K562 (cell line): ENCODE data around the gene EDDM13. TPM values are rescaled to one million over a fixed set of nuclear protein-coding genes. Genes with fewer than 3 reads are reported as not detected.

Experiments used
- CBX3 ChIP-seq, 2 experiments: IDR thresholded peaks; 1 replicate in 1 of 2; 2 replicates in 1 of 2; pipeline ENCODE4 v1.6.1; 2012; ENCODE audit warnings: inconsistent platforms in 2 of 2, low read length in 2 of 2, borderline replicate concordance in 1 of 2, control low read depth in 1 of 2
- GABPA ChIP-seq: fragments of 200-800 bp; sonication (Bioruptor generic); conservative IDR thresholded peaks from 2 replicates; pipeline ENCODE4 v1.6.1; 2016; ENCODE audit warnings: low read depth, missing genetic modification characterization, missing compliant biosample characterization
- NFRKB ChIP-seq: fragments of 450-650 bp; IDR thresholded peaks from 2 replicates; pipeline ENCODE4 v1.6.1; 2016; ENCODE audit warnings: low read depth
- PHF20 ChIP-seq: fragments of 450-650 bp; IDR thresholded peaks from 2 replicates; pipeline ENCODE4 v1.6.1; 2018; ENCODE audit not compliant: partially characterized antibody
- RNF2 ChIP-seq: sonication (generic); IDR thresholded peaks from 2 replicates; pipeline ENCODE4 v1.6.1; 2016
- SMAD3 ChIP-seq: fragments of 450-650 bp; formaldehyde crosslinking; conservative IDR thresholded peaks from 2 replicates; pipeline ENCODE4 v1.4.0; 2020; ENCODE audit warnings: mild to moderate bottlenecking
- TAF7 ChIP-seq: fragments of 450-650 bp; IDR thresholded peaks from 2 replicates; pipeline ENCODE4 v1.6.1; 2016; ENCODE audit warnings: missing genetic modification characterization, missing compliant biosample characterization
- THRB ChIP-seq: fragments of 450-650 bp; formaldehyde crosslinking; conservative IDR thresholded peaks from 2 replicates; pipeline ENCODE4 v1.4.0; 2022; ENCODE audit warnings: mild to moderate bottlenecking, missing genetic modification characterization
- ZBTB26 ChIP-seq: fragments of 450-650 bp; formaldehyde crosslinking; IDR thresholded peaks from 2 replicates; pipeline ENCODE4 v1.4.0; 2022; ENCODE audit warnings: missing genetic modification characterization
- ZNF395 ChIP-seq: fragments of 200-800 bp; sonication (Bioruptor generic); IDR thresholded peaks from 2 replicates; pipeline ENCODE4 v1.6.1; 2017; ENCODE audit warnings: missing genetic modification characterization, missing compliant biosample characterization
- ZNF507 ChIP-seq: conservative IDR thresholded peaks from 2 replicates; pipeline ENCODE4 v1.6.1; 2017; ENCODE audit warnings: missing genetic modification characterization, missing compliant biosample characterization
- polyA plus RNA-seq, 8 experiments: library from polyadenylated mRNA; depleted of rRNA in 4 of 8; stranded (reverse) in 5 of 8; unstranded in 3 of 8; fragments of >200 nt; fragmentation: Nextera tagmentation in 2 of 8; fragmentation: Illumina TruSeq in 1 of 8; extraction: Ambion mirVana in 2 of 8; extraction: Trizol in 1 of 8; gene quantifications; 2 replicates each; pipeline versions ENCODE4 v1.2.1 to v1.2.3, GENCODE V29; 2011 to 2014; ENCODE audit warnings: inconsistent platforms in 1 of 8, missing spikeins in 1 of 8
- total RNA-seq, 7 experiments: library from RNA; depleted of rRNA in 6 of 7; stranded (reverse); fragments of >200 nt in 6 of 7; fragmentation: Illumina TruSeq in 2 of 7; extraction: Trizol in 2 of 7; gene quantifications; 2 replicates each; pipeline versions ENCODE4 v1.2.1 to v1.2.3, GENCODE V29; 2011 to 2021; ENCODE audit warnings: low replicate concordance in 1 of 7
- TF ChIP-seq, protein P1 (sequence below): fragments of 250-450 bp; sonication (Bioruptor Pico); IDR thresholded peaks from 2 replicates; pipeline ENCODE4 v1.4.0; 2020; ENCODE audit warnings: mild to moderate bottlenecking, moderate library complexity
- TF ChIP-seq, protein P2 (sequence below): sonication (generic); formaldehyde crosslinking; IDR thresholded peaks from 2 replicates; pipeline ENCODE4 v1.8.1; 2023; ENCODE audit warnings: mild to moderate bottlenecking, missing genetic modification reagents
- TF ChIP-seq, protein P3 (sequence below), 3 experiments: fragments of 200-800 bp in 1 of 3; fragments of 250-450 bp in 1 of 3; fragments of 450-650 bp in 1 of 3; sonication (Bioruptor Pico) in 1 of 3; sonication (Bioruptor generic) in 1 of 3; formaldehyde crosslinking in 1 of 3; IDR thresholded peaks; 2 replicates each; pipeline versions ENCODE4 v1.6.1 to v1.8.0; 2016 to 2022; ENCODE audit warnings: mild to moderate bottlenecking in 2 of 3, missing genetic modification characterization in 2 of 3, missing compliant biosample characterization in 1 of 3, moderate library complexity in 1 of 3

EDDM13 gene
- total and polyA plus RNA-seq, 9 of the 15 experiments (the other 6 are each of a cell fraction or from before 2014, with no cell fraction given) = 2.0 to 7.7 (median 4.1) TPM

DNA sequence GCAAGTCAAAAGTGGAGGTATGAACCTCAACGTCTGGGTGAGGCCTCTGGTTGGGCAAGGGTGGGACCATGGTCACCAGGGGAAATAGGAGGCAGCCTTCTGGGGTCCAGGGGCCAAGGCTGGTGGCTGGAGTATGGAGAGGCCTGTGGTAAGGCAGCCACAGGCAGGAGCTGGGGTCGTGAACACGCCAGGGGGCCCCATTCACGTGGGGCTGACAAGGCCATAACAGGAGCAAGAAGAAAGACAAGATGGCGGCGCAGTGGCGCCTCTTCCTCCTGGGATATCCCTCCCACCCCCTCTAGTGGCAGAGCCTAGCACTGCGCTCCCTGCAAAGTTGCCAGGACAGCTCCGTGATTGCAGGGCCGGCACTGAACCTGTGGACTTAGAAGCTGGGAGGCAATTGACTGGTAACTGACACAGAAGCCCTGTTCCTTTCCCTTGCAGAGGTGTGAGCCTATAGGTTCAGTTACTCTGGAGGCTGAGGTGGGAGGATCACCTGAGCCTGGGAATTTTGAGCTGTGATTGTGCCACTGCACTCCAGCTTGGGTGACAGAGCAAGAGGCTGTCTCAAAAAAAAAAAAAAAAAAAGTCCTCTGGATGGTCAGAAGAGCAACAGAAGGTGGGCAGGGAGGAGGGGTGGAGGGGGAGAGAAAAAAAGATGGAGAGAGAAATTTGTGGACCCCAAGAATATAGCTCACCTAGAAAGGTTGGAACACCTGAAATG, 19.7 kb upstream of the EDDM13 start (continued):
- TF ChIP-seq SMAD3 (CRISPR knock-in tag) (peak; percentile 59; the same call in 1 of the 2 replicates), CBX3 (IDR thresholded peaks at IDR 0.05; ENCODE audit: borderline replicate concordance in 1 of 2, low read length in 2 of 2) (peak in 1 of 2 experiments; percentile 70; a peak in 2 of 3 replicates), ZNF507 (tag) (no peak), PHF20 (peak; percentile 60), TAF7 (tag) (no peak), THRB (CRISPR knock-in tag) (peak; percentile 81; the same call in 1 of the 2 replicates), ZNF395 (CRISPR knock-in tag) (peak; percentile 95; the same call in 1 of the 2 replicates), GABPA (no peak), NFRKB (peak; percentile 78; the same call in 1 of the 2 replicates), ZBTB26 (CRISPR knock-in tag) (peak; percentile 72; the same call in 1 of the 2 replicates), RNF2 (0 out of 2 replicates have a peak, but pooled peaks have one; percentile 24)
- TF ChIP-seq, protein P1, sequence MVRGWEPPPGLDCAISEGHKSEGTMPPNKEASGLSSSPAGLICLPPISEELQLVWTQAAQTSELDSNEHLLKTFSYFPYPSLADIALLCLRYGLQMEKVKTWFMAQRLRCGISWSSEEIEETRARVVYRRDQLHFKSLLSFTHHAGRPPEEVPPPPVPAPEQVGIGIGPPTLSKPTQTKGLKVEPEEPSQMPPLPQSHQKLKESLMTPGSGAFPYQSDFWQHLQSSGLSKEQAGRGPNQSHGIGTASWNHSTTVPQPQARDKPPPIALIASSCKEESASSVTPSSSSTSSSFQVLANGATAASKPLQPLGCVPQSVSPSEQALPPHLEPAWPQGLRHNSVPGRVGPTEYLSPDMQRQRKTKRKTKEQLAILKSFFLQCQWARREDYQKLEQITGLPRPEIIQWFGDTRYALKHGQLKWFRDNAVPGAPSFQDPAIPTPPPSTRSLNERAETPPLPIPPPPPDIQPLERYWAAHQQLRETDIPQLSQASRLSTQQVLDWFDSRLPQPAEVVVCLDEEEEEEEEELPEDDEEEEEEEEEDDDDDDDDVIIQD (CRISPR knock-in tag) = 0 out of 2 replicates have a peak, but pooled peaks have one; percentile 57
- TF ChIP-seq, protein P2, sequence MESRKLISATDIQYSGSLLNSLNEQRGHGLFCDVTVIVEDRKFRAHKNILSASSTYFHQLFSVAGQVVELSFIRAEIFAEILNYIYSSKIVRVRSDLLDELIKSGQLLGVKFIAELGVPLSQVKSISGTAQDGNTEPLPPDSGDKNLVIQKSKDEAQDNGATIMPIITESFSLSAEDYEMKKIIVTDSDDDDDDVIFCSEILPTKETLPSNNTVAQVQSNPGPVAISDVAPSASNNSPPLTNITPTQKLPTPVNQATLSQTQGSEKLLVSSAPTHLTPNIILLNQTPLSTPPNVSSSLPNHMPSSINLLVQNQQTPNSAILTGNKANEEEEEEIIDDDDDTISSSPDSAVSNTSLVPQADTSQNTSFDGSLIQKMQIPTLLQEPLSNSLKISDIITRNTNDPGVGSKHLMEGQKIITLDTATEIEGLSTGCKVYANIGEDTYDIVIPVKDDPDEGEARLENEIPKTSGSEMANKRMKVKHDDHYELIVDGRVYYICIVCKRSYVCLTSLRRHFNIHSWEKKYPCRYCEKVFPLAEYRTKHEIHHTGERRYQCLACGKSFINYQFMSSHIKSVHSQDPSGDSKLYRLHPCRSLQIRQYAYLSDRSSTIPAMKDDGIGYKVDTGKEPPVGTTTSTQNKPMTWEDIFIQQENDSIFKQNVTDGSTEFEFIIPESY = peak; percentile 95
- TF ChIP-seq, protein P3, sequence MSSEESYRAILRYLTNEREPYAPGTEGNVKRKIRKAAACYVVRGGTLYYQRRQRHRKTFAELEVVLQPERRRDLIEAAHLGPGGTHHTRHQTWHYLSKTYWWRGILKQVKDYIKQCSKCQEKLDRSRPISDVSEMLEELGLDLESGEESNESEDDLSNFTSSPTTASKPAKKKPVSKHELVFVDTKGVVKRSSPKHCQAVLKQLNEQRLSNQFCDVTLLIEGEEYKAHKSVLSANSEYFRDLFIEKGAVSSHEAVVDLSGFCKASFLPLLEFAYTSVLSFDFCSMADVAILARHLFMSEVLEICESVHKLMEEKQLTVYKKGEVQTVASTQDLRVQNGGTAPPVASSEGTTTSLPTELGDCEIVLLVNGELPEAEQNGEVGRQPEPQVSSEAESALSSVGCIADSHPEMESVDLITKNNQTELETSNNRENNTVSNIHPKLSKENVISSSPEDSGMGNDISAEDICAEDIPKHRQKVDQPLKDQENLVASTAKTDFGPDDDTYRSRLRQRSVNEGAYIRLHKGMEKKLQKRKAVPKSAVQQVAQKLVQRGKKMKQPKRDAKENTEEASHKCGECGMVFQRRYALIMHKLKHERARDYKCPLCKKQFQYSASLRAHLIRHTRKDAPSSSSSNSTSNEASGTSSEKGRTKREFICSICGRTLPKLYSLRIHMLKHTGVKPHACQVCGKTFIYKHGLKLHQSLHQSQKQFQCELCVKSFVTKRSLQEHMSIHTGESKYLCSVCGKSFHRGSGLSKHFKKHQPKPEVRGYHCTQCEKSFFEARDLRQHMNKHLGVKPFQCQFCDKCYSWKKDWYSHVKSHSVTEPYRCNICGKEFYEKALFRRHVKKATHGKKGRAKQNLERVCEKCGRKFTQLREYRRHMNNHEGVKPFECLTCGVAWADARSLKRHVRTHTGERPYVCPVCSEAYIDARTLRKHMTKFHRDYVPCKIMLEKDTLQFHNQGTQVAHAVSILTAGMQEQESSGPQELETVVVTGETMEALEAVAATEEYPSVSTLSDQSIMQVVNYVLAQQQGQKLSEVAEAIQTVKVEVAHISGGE (CRISPR knock-in tag; IDR thresholded peaks at IDR 0.05) = peak in 1 of 3 experiments; percentile 40; a peak in 1 of 6 replicates
